ENCODE measurements around the gene MICALL1.

DNA sequence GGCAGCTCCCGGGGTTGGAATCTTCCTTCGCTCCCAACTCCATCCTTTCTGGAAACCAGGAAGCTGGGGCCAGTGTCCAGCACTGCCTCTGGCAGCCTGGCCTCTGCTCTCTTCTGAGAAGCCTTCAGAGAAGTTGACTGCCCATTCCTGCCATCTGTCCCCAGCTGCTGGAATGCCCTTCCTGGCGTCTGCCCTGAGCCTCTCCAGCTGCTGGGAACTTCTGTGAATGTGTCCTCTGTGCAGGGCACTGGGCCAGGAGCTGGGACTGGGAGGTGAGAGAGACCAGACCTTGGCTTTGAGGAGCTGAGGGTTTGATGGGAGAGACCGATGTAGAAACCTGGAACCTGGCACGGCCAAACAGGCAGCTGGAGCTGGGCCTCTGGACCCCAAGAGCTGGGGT lies 84.2 kb downstream of the MICALL1 start:
- TF ChIP-seq POLR2A (IDR thresholded peaks at IDR 0.05) = no peak
- TF ChIP-seq, protein P1, sequence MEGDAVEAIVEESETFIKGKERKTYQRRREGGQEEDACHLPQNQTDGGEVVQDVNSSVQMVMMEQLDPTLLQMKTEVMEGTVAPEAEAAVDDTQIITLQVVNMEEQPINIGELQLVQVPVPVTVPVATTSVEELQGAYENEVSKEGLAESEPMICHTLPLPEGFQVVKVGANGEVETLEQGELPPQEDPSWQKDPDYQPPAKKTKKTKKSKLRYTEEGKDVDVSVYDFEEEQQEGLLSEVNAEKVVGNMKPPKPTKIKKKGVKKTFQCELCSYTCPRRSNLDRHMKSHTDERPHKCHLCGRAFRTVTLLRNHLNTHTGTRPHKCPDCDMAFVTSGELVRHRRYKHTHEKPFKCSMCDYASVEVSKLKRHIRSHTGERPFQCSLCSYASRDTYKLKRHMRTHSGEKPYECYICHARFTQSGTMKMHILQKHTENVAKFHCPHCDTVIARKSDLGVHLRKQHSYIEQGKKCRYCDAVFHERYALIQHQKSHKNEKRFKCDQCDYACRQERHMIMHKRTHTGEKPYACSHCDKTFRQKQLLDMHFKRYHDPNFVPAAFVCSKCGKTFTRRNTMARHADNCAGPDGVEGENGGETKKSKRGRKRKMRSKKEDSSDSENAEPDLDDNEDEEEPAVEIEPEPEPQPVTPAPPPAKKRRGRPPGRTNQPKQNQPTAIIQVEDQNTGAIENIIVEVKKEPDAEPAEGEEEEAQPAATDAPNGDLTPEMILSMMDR (IDR thresholded peaks at IDR 0.05) = no peak
